Naive thymus-derived CD4-positive, alpha-beta T cell (primary cell): ENCODE results near the gene MYL7. TPM values are rescaled to one million over a fixed set of nuclear protein-coding genes. Genes with fewer than 3 reads are reported as not detected.

Experiments
- ATAC-seq: fragments of 150-1000 bp; cut with Tn5 transposase; 2 replicates; pipeline ENCODE4 v1.10.0; 2021; ENCODE audit warnings: mild to moderate bottlenecking, moderate library complexity
- CTCF ChIA-PET: fragments of 350-600 bp; sonication (Branson Sonifier 250); formaldehyde crosslinking; loops from one replicate; lab custom pipeline; 2021; ENCODE audit warnings: antibody characterized with exemption; lab: Charles Lee
- POLR2A ChIA-PET: fragments of 350-600 bp; sonication (Branson Sonifier 250); formaldehyde crosslinking; loops from one replicate; lab custom pipeline; 2021; ENCODE audit warnings: antibody characterized with exemption, inconsistent platforms; lab: Charles Lee
- DNase-seq, 9 donors: peaks; one replicate each; pipeline versions ENCODE4 v3.0.0 to v3.0.0-alpha.2; 2020 to 2022; ENCODE audit warnings: mixed read lengths in 1 of 9
- H3K27ac ChIP-seq: one replicate; pipeline ENCODE4 v1.7.0; 2013; ENCODE audit warnings: mild to moderate bottlenecking, low read depth, low read length, moderate library complexity
- H3K27me3 ChIP-seq, 2 donors: one replicate each; pipeline ENCODE4 v1.7.0; 2013; ENCODE audit warnings: low read length in 2 of 2, mild to moderate bottlenecking in 2 of 2, moderate library complexity in 2 of 2; ENCODE audit not compliant: control insufficient read depth in 2 of 2, insufficient read depth in 2 of 2
- H3K36me3 ChIP-seq, 3 experiments: 1 replicate in 2 of 3; 2 replicates in 1 of 3; pipeline ENCODE4 v1.7.0; 2013; ENCODE audit warnings: low read length in 3 of 3, mild to moderate bottlenecking in 3 of 3, moderate library complexity in 1 of 3; ENCODE audit not compliant: insufficient read depth in 3 of 3, control insufficient read depth in 2 of 3
- H3K4me1 ChIP-seq, 2 donors: one replicate each; pipeline ENCODE4 v1.7.0; 2013; ENCODE audit warnings: low read length in 2 of 2, mild to moderate bottlenecking in 2 of 2, moderate library complexity in 1 of 2; ENCODE audit not compliant: control insufficient read depth in 2 of 2, insufficient read depth in 2 of 2
- H3K4me3 ChIP-seq: 2 replicates; pipeline ENCODE4 v1.7.0; 2013; ENCODE audit warnings: mild to moderate bottlenecking, low read length
- H3K9me3 ChIP-seq, 3 experiments: 1 replicate in 2 of 3; 2 replicates in 1 of 3; pipeline ENCODE4 v1.7.0; 2013; ENCODE audit warnings: low read length in 3 of 3; ENCODE audit not compliant: control insufficient read depth in 2 of 3
- H3K27ac Mint-ChIP-seq, 9 donors: one replicate each; pipeline ENCODE4 v1.8.0; 2020 to 2022; ENCODE audit warnings: mixed read lengths in 9 of 9, mild to moderate bottlenecking in 8 of 9, moderate library complexity in 5 of 9, inconsistent platforms in 2 of 9
- H3K27me3 Mint-ChIP-seq, 5 donors: one replicate each; pipeline ENCODE4 v1.8.0; 2021 to 2022; ENCODE audit warnings: mixed read lengths in 5 of 5, mild to moderate bottlenecking in 1 of 5
- H3K36me3 Mint-ChIP-seq, 5 donors: one replicate each; pipeline ENCODE4 v1.8.0; 2020 to 2022; ENCODE audit warnings: mixed read lengths in 5 of 5, mild to moderate bottlenecking in 3 of 5, inconsistent platforms in 1 of 5
- H3K4me1 Mint-ChIP-seq, 7 donors: one replicate each; pipeline ENCODE4 v1.8.0; 2020 to 2022; ENCODE audit warnings: mixed read lengths in 7 of 7, mild to moderate bottlenecking in 3 of 7, inconsistent platforms in 1 of 7
- H3K4me3 Mint-ChIP-seq, 10 donors: one replicate each; pipeline ENCODE4 v1.8.0; 2020 to 2022; ENCODE audit warnings: mild to moderate bottlenecking in 10 of 10, mixed read lengths in 10 of 10, moderate library complexity in 6 of 10, inconsistent platforms in 2 of 10
- H3K9me3 Mint-ChIP-seq, 11 donors: one replicate each; pipeline ENCODE4 v1.8.0; 2020 to 2022; ENCODE audit warnings: mixed read lengths in 11 of 11, mild to moderate bottlenecking in 4 of 11, inconsistent platforms in 1 of 11, moderate library complexity in 1 of 11
- intact Hi-C, 2 donors: fragments of 100-400 bp; cut with micrococcal nuclease; formaldehyde crosslinking; loops; one replicate each; pipeline ENCODE4 v1.15.1; 2023
- polyA plus RNA-seq, 2 donors: library from polyadenylated mRNA; unstranded; fragments of 300-500 nt; fragmentation: Illumina TruSeq; gene quantifications; one replicate each; pipeline ENCODE4 v1.2.3, GENCODE V29; 2021
- total RNA-seq, 6 experiments: library from RNA in 5 of 6; stranded (reverse) in 5 of 6; gene quantifications; 1 replicate in 5 of 6; 2 replicates in 1 of 6; pipeline ENCODE4 v1.2.3 and lab custom pipeline; 2021 to 2026

The MYL7 gene
- total RNA-seq (not detected), polyA plus RNA-seq (not detected), total RNA-seq (lab: John Stamatoyannopoulos, UW) (not detected)

- ChIA-PET POLR2A (no interaction called here), CTCF (no interaction called here)
- H3K4me1 ChIP-seq = no peaks in the 10 kb centered on the region
- no peak within 1 kb of the TSS for H3K4me3 Mint-ChIP-seq
- no peaks in the 10 kb centered on the region for H3K9me3 Mint-ChIP-seq
- no peaks in the 10 kb centered on the region for H3K27me3 ChIP-seq
- H3K9me3 ChIP-seq = no peaks in the 10 kb centered on the region
- no peak within 1 kb of the TSS for H3K27ac Mint-ChIP-seq
- peaks cover 0 to 6% (median 0%) of the 10 kb centered on the region in 5 donors for H3K27me3 Mint-ChIP-seq
- ATAC-seq = no peak
- H3K4me1 Mint-ChIP-seq = peaks cover 0 to 8% (median 7%) of the 10 kb centered on the region in 7 donors
- H3K36me3 Mint-ChIP-seq = no peaks in the 10 kb centered on the region
- no peak within 1 kb of the TSS for H3K4me3 ChIP-seq
- no peak for DNase-seq
- H3K36me3 ChIP-seq = no peaks in the 10 kb centered on the region
- intact Hi-C loops = no loop called here
- H3K27ac ChIP-seq = no peak within 1 kb of the TSS
These were observed at the start of gene MYL7 for GRCh38 chr7:44141221-44141850. Gene MYL7, minus strand, starts transcription at chr7:44141332. Its CDS starts 27 bp downstream, at chr7:44141305.

GRCh38 chr7:44189993-44190872 is 49.1 kb upstream of the MYL7 start:
- H3K27me3 Mint-ChIP-seq = peaks cover 0 to 6% (median 4%) of the 10 kb centered on the region in 5 donors
- CTCF ChIA-PET = no interaction called here
- Histone ChIP-seq H3K27me3 (peaks cover 0 to 3% of the 10 kb centered on the region in 2 donors), H3K4me1 (no peaks in the 10 kb centered on the region), H3K9me3 (no peaks in the 10 kb centered on the region), H3K36me3 (no peaks in the 10 kb centered on the region), H3K27ac (no peak overlapping the region), H3K4me3 (no peak overlapping the region)
- intact Hi-C loops = no loop called here
- H3K27ac Mint-ChIP-seq = no peak overlapping the region
- no peaks in the 10 kb centered on the region for H3K36me3 Mint-ChIP-seq
- ATAC-seq (no peak), DNase-seq (no peak)
- no peak overlapping the region for H3K4me3 Mint-ChIP-seq
- H3K9me3 Mint-ChIP-seq = no peaks in the 10 kb centered on the region
- H3K4me1 Mint-ChIP-seq = no peaks in the 10 kb centered on the region
- POLR2A ChIA-PET = no interaction called here

DNA sequence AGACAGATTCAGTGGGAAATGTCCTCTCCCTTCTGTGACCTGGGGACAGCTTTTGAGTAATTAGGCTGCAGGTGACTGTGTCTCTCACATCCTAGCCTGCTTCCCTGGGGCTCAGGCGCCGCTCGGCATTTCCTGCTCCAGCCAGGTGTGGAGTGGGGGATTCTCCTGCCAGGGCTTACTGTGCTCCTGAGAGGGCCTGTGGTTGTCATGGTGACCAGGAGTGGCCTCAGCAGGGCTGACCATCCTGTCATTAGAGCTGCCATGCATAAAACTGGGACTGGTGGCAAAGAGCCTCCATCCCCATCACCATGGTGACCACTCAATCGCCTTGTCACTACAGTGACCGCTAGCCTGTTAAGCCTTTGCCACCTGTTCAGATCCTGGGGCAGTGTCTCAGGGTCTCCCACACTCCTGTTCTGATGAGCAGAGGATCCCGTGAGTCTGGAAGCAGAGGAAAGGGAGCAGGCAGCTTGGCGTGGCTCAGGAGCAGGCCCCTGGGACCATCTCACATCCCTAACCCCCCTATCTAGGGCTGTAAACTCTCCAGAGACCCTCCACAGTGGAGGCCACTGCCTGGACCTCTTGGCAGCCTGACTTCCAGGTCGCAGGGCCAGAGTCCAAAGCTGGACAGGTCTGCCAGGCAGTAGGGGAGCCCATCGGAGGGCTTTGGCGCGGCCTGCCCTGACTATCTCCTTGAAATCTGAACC is 48.3 kb upstream of the MYL7 start, which contains the start of gene GCK:
Gene GCK, minus strand, starts transcription at position 154 of the 707 bp plus-strand sequence. CDS start 486 bp downstream, outside the sequence.
- Mint-ChIP-seq H3K36me3 (no peaks in the 10 kb centered on the region), H3K4me1 (no peaks in the 10 kb centered on the region), H3K4me3 (no peak within 1 kb of the TSS), H3K27me3 (peaks cover 0 to 6% (median 4%) of the 10 kb centered on the region in 5 donors), H3K9me3 (no peaks in the 10 kb centered on the region), H3K27ac (no peak within 1 kb of the TSS)
- no peak within 1 kb of the TSS for H3K4me3 ChIP-seq
- H3K27ac ChIP-seq = no peak within 1 kb of the TSS
- no peaks in the 10 kb centered on the region for H3K36me3 ChIP-seq
- CTCF ChIA-PET = no interaction called here
- no peak for DNase-seq
- no peaks in the 10 kb centered on the region for H3K9me3 ChIP-seq
- no peaks in the 10 kb centered on the region for H3K4me1 ChIP-seq
- H3K27me3 ChIP-seq = peaks cover 0 to 3% of the 10 kb centered on the region in 2 donors
- POLR2A ChIA-PET = no interaction called here
- intact Hi-C loops = no loop called here
- no peak for ATAC-seq

- Histone ChIP-seq H3K27me3 (peaks cover 0 to 3% of the 10 kb centered on the region in 2 donors), H3K4me1 (no peaks in the 10 kb centered on the region), H3K36me3 (no peaks in the 10 kb centered on the region), H3K27ac (no peak overlapping the region), H3K4me3 (no peak overlapping the region), H3K9me3 (no peaks in the 10 kb centered on the region)
- Mint-ChIP-seq H3K4me1 (no peaks in the 10 kb centered on the region), H3K9me3 (no peaks in the 10 kb centered on the region), H3K27me3 (peaks cover 0 to 6% (median 4%) of the 10 kb centered on the region in 5 donors), H3K4me3 (no peak overlapping the region), H3K36me3 (no peaks in the 10 kb centered on the region), H3K27ac (no peak overlapping the region)
- CTCF ChIA-PET = no interaction called here
- DNase-seq = no peak
- intact Hi-C loops = no loop called here
- no peak for ATAC-seq
- POLR2A ChIA-PET = no interaction called here
These were observed 47.5 kb upstream of the MYL7 start for GRCh38 chr7:44188480-44189225.

- intact Hi-C loops = no loop called here
- no peaks in the 10 kb centered on the region for H3K36me3 ChIP-seq
- H3K9me3 Mint-ChIP-seq = peaks cover 0 to 6% (median 0%) of the 10 kb centered on the region in 11 donors
- no peak overlapping the region for H3K27ac Mint-ChIP-seq
- no peaks in the 10 kb centered on the region for H3K4me1 Mint-ChIP-seq
- DNase-seq (no peak), ATAC-seq (no peak)
- POLR2A ChIA-PET = no interaction called here
- CTCF ChIA-PET = no interaction called here
- no peak overlapping the region for H3K4me3 ChIP-seq
- H3K4me1 ChIP-seq = no peaks in the 10 kb centered on the region
- H3K4me3 Mint-ChIP-seq = no peak overlapping the region
- H3K27me3 Mint-ChIP-seq = peaks cover 0 to 6% (median 5%) of the 10 kb centered on the region in 5 donors
- peaks cover 0 to 3% (median 0%) of the 10 kb centered on the region in 5 donors for H3K36me3 Mint-ChIP-seq
- H3K9me3 ChIP-seq = no peaks in the 10 kb centered on the region
- H3K27ac ChIP-seq = no peak overlapping the region
- peaks cover 0 to 3% of the 10 kb centered on the region in 2 donors for H3K27me3 ChIP-seq
These were observed 46.7 kb upstream of the MYL7 start for GRCh38 chr7:44187636-44188416.
